Activated CD8-positive, alpha-beta memory T cell treated with anti-CD3 and anti-CD28 coated beads for 4 hours (primary cell): Measurements from ENCODE around the gene NRP2.

Source experiments
- DNase-seq, 2 donors: peaks; one replicate each; pipeline ENCODE4 v3.0.0-alpha.2; 2020; ENCODE audit warnings: low read depth in 2 of 2

NRP2 gene

GRCh38 chr2:205682239-205682970 lies at the start of gene NRP2:
TSS of gene NRP2 (plus strand) at chr2:205682501. CDS start at chr2:205683291, 790 bp downstream.
- DNase-seq, result no peak

- DNase-seq, result no peak
Measured at GRCh38 chr2:205633994-205634393, 48.3 kb upstream of the NRP2 start.

- DNase-seq, result no peak
Measured at GRCh38 chr2:205636549-205637319, 45.6 kb upstream of the NRP2 start.

GRCh38 chr2:205637320-205637602 lies 45.0 kb upstream of the NRP2 start:
- DNase-seq, result no peak

- no peak for DNase-seq
Measured at GRCh38 chr2:205637779-205638503, 44.4 kb upstream of the NRP2 start.

GRCh38 chr2:205640716-205641115 lies 41.6 kb upstream of the NRP2 start:
- no peak for DNase-seq

- no peak for DNase-seq
Measured at GRCh38 chr2:205642599-205643356, 39.5 kb upstream of the NRP2 start.

GRCh38 chr2:205643391-205643885 lies 38.9 kb upstream of the NRP2 start:
- DNase-seq, result no peak

GRCh38 chr2:205644018-205644417 lies 38.3 kb upstream of the NRP2 start:
- DNase-seq, result no peak

GRCh38 chr2:205646680-205647079 lies 35.6 kb upstream of the NRP2 start:
- no peak for DNase-seq

- DNase-seq, result no peak
Measured at GRCh38 chr2:205650450-205650849, 31.9 kb upstream of the NRP2 start.

- DNase-seq, result no peak
Measured at GRCh38 chr2:205650931-205651330, 31.4 kb upstream of the NRP2 start.

- DNase-seq, result no peak
Measured at GRCh38 chr2:205651719-205652118, 30.6 kb upstream of the NRP2 start.

GRCh38 chr2:205654878-205655605 lies 27.3 kb upstream of the NRP2 start:
- DNase-seq, result no peak

GRCh38 chr2:205655779-205656456 lies 26.4 kb upstream of the NRP2 start:
- DNase-seq, result no peak

GRCh38 chr2:205656461-205656860 lies 25.8 kb upstream of the NRP2 start:
- DNase-seq, result no peak

GRCh38 chr2:205656941-205657340 lies 25.4 kb upstream of the NRP2 start:
- DNase-seq, result no peak

- no peak for DNase-seq
Measured at GRCh38 chr2:205657579-205657978, 24.7 kb upstream of the NRP2 start.

GRCh38 chr2:205658068-205658467 lies 24.2 kb upstream of the NRP2 start:
- DNase-seq, result no peak

- DNase-seq, result no peak
Measured at GRCh38 chr2:205658572-205658971, 23.7 kb upstream of the NRP2 start.

GRCh38 chr2:205659922-205660321 lies 22.4 kb upstream of the NRP2 start:
- no peak for DNase-seq
